ENCODE measurements around the gene TTC39C. TPM values are rescaled to one million over a fixed set of nuclear protein-coding genes. Genes with fewer than 3 reads are reported as not detected.

Gene TTC39C
- total RNA-seq, 1 experiment from 2014 or later, result 14.8 TPM

DNA sequence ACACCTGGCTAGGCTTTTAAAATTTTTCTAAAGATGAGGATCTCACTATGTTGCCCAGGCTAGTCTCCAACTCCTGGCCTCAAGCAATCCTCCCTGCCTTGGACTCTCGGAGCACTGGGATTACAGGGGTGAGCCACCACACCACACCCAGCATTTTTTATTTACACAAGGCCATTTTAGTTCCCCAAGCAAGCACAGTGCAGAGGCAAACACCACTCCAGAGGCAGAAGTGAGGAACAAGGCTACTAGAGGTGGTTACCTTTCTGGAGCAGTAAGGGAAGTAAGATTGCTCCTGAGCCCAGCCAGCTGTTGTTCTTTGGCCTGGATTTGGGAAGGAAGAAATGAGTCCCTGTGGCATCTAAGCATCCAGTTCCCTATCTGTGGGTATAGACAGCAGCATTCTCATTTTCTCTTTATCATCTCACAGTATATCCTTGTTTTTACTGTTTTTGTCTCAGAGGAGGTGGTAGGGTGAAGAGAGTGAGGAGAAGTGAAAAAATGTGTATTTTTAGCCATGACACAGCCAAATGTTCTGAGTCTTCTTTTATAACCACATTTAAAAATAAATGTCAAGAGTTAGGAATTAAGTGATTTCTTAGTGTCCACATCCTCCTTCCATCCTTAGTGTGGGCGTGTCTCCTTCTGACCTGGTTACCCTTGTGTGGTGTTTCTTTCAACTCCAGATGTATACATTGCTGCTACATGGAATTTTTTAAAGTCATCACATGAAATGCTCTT, 10.5 kb upstream of the TTC39C start:
- no peak for TF ChIP-seq POLR2AphosphoS5 (IDR thresholded peaks at IDR 0.05; ENCODE audit: low read depth, low read length)
- TF ChIP-seq, protein P1, sequence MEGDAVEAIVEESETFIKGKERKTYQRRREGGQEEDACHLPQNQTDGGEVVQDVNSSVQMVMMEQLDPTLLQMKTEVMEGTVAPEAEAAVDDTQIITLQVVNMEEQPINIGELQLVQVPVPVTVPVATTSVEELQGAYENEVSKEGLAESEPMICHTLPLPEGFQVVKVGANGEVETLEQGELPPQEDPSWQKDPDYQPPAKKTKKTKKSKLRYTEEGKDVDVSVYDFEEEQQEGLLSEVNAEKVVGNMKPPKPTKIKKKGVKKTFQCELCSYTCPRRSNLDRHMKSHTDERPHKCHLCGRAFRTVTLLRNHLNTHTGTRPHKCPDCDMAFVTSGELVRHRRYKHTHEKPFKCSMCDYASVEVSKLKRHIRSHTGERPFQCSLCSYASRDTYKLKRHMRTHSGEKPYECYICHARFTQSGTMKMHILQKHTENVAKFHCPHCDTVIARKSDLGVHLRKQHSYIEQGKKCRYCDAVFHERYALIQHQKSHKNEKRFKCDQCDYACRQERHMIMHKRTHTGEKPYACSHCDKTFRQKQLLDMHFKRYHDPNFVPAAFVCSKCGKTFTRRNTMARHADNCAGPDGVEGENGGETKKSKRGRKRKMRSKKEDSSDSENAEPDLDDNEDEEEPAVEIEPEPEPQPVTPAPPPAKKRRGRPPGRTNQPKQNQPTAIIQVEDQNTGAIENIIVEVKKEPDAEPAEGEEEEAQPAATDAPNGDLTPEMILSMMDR (IDR thresholded peaks at IDR 0.05), result no peak
- TF ChIP-seq TCF7L2 (IDR thresholded peaks at IDR 0.05; ENCODE audit: low read depth, low read length), result no peak
- TF ChIP-seq, protein P2, sequence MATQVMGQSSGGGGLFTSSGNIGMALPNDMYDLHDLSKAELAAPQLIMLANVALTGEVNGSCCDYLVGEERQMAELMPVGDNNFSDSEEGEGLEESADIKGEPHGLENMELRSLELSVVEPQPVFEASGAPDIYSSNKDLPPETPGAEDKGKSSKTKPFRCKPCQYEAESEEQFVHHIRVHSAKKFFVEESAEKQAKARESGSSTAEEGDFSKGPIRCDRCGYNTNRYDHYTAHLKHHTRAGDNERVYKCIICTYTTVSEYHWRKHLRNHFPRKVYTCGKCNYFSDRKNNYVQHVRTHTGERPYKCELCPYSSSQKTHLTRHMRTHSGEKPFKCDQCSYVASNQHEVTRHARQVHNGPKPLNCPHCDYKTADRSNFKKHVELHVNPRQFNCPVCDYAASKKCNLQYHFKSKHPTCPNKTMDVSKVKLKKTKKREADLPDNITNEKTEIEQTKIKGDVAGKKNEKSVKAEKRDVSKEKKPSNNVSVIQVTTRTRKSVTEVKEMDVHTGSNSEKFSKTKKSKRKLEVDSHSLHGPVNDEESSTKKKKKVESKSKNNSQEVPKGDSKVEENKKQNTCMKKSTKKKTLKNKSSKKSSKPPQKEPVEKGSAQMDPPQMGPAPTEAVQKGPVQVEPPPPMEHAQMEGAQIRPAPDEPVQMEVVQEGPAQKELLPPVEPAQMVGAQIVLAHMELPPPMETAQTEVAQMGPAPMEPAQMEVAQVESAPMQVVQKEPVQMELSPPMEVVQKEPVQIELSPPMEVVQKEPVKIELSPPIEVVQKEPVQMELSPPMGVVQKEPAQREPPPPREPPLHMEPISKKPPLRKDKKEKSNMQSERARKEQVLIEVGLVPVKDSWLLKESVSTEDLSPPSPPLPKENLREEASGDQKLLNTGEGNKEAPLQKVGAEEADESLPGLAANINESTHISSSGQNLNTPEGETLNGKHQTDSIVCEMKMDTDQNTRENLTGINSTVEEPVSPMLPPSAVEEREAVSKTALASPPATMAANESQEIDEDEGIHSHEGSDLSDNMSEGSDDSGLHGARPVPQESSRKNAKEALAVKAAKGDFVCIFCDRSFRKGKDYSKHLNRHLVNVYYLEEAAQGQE (IDR thresholded peaks at IDR 0.05; ENCODE audit: insufficient read depth in 1 of 2, low read depth in 2 of 2, low read length in 1 of 2), result no peak
- TF ChIP-seq SIN3A (IDR thresholded peaks at IDR 0.05; ENCODE audit: borderline replicate concordance, insufficient read depth, low read depth, low read length), result no peak
- H3K27me3 ChIP-seq (ENCODE audit: control insufficient read depth, insufficient read depth, low read length), result no peaks in the 10 kb centered on the region; the same call in 1 of the 2 replicates
- no TSS peak for BruUV-seq (replicated peaks)
- ATAC-seq (no peak), DNase-seq (ENCODE audit: low read depth, low spot score) (no peak)
- intact Hi-C loops (cut with micrococcal nuclease; ENCODE audit: unreplicated experiment) (no loop called here), in situ Hi-C loops (cut with HindIII; ENCODE audit: low pct_unique_long_range_greater_than_20kb, low sequenced_read_pairs) (no loop called here)
- no peaks in the 10 kb centered on the region for H3K9me3 ChIP-seq (ENCODE audit: control insufficient read depth, insufficient read depth, low read depth, low read length)
- H3K4me1 ChIP-seq (ENCODE audit: control insufficient read depth, insufficient read depth, low read length), result no peaks in the 10 kb centered on the region
- POLR2A ChIA-PET, result no interaction called here
- no peak overlapping the region for H3K4me3 ChIP-seq (ENCODE audit: low read depth in 2 of 2, low read length in 2 of 2)
- no peaks in the 10 kb centered on the region for H3K36me3 ChIP-seq (ENCODE audit: control insufficient read depth, insufficient read depth, low read length)
- no peak overlapping the region for H3K27ac ChIP-seq (ENCODE audit: low read length)
- CTCF ChIA-PET, result no interaction called here

DNA sequence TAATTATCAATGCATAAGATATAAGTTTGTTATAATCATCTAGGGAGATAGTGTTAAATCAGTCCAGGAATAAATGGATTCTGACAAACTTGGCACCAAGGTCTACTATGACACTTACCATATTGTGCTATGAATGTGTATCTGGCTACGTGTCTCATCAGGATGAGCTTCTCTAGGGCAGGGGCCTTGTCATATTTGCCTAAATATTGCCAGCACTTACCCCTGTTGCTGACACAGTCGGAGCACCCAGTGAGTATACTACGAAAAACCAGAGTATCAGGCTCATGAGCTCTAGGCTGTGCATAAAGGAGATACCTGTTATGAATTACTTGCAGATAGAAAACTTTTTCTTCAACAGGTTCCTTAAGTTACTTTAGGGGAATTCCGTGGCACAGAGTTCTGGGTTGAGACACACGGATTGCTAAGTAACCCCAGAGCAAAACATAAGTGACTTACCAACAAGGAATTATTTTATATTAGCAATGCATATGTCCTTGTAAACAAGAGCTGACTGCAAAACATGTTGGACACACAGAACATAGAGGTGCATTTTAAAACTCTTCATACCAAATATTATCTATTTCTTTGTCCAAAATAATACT, 7.7 kb upstream of the TTC39C start:
- ChIA-PET CTCF (no interaction called here), POLR2A (no interaction called here)
- ATAC-seq, result peak; percentile 43; the same call in 1 of the 2 replicates
- peaks cover 2% of the 10 kb centered on the region; the same call in 1 of the 2 replicates for H3K27me3 ChIP-seq (ENCODE audit: control insufficient read depth, insufficient read depth, low read length)
- in situ Hi-C loops (cut with HindIII; ENCODE audit: low pct_unique_long_range_greater_than_20kb, low sequenced_read_pairs) (no loop called here), intact Hi-C loops (cut with micrococcal nuclease; ENCODE audit: unreplicated experiment) (no loop called here)
- no peaks in the 10 kb centered on the region for H3K36me3 ChIP-seq (ENCODE audit: control insufficient read depth, insufficient read depth, low read length)
- no TSS peak for BruUV-seq (replicated peaks)
- TF ChIP-seq TCF7L2 (IDR thresholded peaks at IDR 0.05; ENCODE audit: low read depth, low read length) (no peak), SIN3A (IDR thresholded peaks at IDR 0.05; ENCODE audit: borderline replicate concordance, insufficient read depth, low read depth, low read length) (no peak), POLR2AphosphoS5 (IDR thresholded peaks at IDR 0.05; ENCODE audit: low read depth, low read length) (no peak)
- no peak for DNase-seq (ENCODE audit: low read depth, low spot score)
- H3K4me1 ChIP-seq (ENCODE audit: control insufficient read depth, insufficient read depth, low read length), result no peaks in the 10 kb centered on the region
- H3K4me3 ChIP-seq (ENCODE audit: low read depth in 2 of 2, low read length in 2 of 2), result no peak overlapping the region
- H3K9me3 ChIP-seq (ENCODE audit: control insufficient read depth, insufficient read depth, low read depth, low read length), result no peaks in the 10 kb centered on the region
- H3K27ac ChIP-seq (ENCODE audit: low read length), result no peak overlapping the region

DNA sequence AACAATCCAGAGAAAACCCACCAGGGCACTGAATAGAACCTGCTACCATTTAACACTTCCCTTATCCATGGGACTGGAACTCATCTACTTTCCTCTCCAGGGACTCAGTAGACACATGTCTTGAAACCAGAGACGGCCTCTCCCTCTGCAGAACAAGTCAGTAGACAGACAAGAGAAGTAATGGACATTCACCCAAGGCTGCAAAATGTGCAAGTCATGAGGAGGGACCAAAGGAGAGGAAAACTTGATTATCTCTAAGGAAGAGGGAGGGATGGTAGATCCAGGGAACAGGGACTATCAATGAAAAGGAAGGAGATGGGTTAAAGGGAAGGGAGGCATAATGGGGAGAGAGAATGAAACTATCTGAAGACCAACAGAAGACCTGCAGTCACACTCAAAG, 5.3 kb upstream of the TTC39C start:
- Histone ChIP-seq H3K4me3 (ENCODE audit: low read depth in 2 of 2, low read length in 2 of 2) (no peak overlapping the region), H3K9me3 (ENCODE audit: control insufficient read depth, insufficient read depth, low read depth, low read length) (no peaks in the 10 kb centered on the region), H3K27me3 (ENCODE audit: control insufficient read depth, insufficient read depth, low read length) (peaks cover 10% of the 10 kb centered on the region; the same call in 1 of the 2 replicates), H3K36me3 (ENCODE audit: control insufficient read depth, insufficient read depth, low read length) (no peaks in the 10 kb centered on the region), H3K4me1 (ENCODE audit: control insufficient read depth, insufficient read depth, low read length) (no peaks in the 10 kb centered on the region), H3K27ac (ENCODE audit: low read length) (no peak overlapping the region)
- CTCF ChIA-PET, result no interaction called here
- ATAC-seq (no peak), DNase-seq (ENCODE audit: low read depth, low spot score) (no peak)
- intact Hi-C loops (cut with micrococcal nuclease; ENCODE audit: unreplicated experiment), result no loop called here
- in situ Hi-C loops (cut with HindIII; ENCODE audit: low pct_unique_long_range_greater_than_20kb, low sequenced_read_pairs), result no loop called here
- BruUV-seq (replicated peaks), result no TSS peak
- POLR2A ChIA-PET, result no interaction called here
- TF ChIP-seq SIN3A (IDR thresholded peaks at IDR 0.05; ENCODE audit: borderline replicate concordance, insufficient read depth, low read depth, low read length) (no peak), TCF7L2 (IDR thresholded peaks at IDR 0.05; ENCODE audit: low read depth, low read length) (no peak), POLR2AphosphoS5 (IDR thresholded peaks at IDR 0.05; ENCODE audit: low read depth, low read length) (no peak)
- TF ChIP-seq, protein P2 (IDR thresholded peaks at IDR 0.05; ENCODE audit: insufficient read depth in 1 of 2, low read depth in 2 of 2, low read length in 1 of 2), result no peak
- TF ChIP-seq, protein P1 (IDR thresholded peaks at IDR 0.05), result no peak

Data from Panc1 (cell line).